ENCODE results near the gene TSPAN18.

The TSPAN18 gene

GRCh38 chr11:44829838-44830237 lies 103.1 kb downstream of the TSPAN18 start:
- no peak for DNase-seq

GRCh38 chr11:44831605-44832394 lies 105.0 kb downstream of the TSPAN18 start:
- DNase-seq, result no peak

DNA sequence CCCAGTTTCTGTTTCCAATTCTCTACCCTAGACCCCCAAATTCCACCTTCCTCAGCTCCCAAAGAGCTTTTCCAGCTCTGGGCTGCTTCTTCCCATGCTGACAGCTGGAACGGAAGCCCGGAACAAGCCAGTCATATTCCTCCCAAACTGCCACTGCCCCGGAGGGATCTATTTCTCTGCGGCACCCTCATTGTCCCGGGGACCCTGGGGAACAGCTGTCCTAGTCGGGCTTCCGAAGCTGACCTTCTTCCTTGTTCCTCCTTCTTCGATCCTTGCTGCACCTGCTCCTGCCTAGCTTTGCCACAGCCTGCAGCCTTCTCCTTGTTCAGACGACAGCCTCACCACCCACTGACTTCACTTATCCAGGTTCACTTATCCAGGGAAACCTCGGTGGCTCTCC lies 105.7 kb downstream of the TSPAN18 start:
- no peak for DNase-seq

- no peak for DNase-seq
Measured at GRCh38 chr11:44833221-44833876, 106.6 kb downstream of the TSPAN18 start.

DNA sequence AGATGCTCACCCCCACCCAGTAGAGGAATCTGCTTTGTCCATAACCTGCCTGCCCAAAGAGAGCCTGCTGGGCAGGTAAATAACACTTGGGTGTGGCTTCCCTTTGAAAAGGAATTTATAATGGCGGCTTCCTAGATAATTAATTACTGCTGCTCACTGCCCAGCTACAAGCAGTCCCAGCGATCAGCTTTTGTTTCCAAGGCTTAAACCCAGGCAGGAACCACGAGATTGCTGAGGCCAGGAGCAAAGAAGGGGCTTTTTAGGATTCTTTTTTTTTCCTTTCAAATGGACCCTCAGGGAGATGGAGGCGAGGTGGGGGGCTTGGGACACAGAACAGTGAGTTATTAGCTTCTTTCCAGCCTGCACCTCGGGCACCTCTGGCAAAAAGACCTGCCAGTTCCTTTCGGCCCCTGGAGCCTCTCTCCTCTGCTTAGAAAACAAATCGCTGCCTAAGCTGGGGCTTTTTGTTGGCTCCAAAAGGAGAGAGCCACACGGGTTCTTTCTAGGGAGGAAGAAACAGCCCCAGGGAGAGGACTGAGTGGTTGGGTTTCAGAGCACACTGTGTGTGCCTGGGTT lies 107.2 kb downstream of the TSPAN18 start:
- DNase-seq, result no peak

DNA sequence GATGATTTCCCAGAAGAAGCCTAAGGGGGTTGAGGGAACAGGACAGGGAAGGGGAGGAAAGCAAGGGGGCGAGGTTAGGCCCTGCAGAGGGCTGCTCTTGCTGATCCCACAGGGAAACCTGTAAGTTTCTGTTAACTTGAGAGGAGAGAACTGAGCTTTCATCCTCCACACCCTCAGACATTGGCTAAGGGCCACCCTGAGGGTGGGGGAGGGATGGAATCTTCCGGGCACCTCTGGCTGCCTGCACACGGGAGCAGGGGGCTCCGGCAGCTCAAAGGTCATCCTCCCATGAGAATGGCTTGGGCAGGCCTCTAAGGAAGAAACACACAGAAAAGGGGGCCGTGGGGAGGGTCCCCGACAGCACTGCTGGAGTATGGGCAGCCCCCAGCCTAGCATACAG lies 108.1 kb downstream of the TSPAN18 start:
- DNase-seq, result no peak

DNA sequence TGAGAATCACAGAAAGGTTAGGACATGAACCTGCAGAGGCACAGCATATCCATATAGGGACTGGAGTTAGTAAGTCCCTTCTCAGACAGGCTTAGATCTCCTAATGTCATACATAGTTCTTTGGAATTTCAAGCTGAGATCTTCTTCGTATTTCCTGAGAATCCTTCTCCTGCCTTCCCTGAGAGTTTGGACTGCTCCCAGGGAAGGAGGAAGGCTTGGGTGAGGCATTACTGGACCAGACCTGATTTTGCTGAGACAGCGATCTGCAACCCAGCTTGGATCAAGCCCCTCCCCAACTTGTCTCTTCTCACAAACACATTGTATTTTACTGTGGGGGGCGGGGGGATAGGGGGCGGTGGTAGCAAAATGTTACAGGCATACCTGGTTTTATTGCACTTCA lies 108.5 kb downstream of the TSPAN18 start:
- no peak for DNase-seq

DNA sequence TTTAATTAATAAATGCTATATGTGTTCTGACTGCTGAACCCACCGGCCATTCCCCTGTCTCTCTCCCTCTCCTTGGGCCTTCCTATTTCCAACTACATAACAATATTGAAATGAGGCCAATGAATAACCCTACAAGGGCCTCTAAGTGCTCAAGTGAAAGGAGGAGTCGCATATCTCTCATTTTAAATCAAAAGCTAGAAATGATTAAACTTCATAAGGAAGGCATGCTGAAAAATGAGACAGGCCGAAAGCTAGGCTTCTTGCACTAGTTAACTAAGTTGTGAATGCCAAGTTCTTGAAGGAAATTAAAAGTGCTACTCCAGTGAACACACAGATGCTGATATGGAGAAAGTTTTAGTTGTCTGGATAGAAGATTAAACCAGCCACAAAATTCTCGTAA lies 109.2 kb downstream of the TSPAN18 start:
- DNase-seq, result no peak

DNA sequence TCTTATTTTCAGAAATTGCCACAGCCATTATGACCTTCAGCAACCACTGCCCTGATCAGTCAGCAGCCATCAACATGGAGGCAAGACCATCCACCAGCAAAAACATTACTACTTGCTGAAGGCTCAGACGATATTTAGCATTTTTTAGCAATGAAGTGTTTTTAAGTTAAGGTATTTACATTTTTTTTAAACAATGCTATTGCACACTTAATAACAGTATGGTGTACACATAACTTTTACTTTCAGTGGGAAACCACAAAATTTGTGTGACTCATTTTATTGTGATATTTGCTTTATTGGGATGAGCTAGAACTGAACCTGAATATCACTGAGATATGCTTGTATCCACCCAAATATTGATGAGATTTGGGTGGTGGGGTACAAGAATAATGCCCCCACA lies 110.9 kb downstream of the TSPAN18 start:
- DNase-seq, result no peak

DNA sequence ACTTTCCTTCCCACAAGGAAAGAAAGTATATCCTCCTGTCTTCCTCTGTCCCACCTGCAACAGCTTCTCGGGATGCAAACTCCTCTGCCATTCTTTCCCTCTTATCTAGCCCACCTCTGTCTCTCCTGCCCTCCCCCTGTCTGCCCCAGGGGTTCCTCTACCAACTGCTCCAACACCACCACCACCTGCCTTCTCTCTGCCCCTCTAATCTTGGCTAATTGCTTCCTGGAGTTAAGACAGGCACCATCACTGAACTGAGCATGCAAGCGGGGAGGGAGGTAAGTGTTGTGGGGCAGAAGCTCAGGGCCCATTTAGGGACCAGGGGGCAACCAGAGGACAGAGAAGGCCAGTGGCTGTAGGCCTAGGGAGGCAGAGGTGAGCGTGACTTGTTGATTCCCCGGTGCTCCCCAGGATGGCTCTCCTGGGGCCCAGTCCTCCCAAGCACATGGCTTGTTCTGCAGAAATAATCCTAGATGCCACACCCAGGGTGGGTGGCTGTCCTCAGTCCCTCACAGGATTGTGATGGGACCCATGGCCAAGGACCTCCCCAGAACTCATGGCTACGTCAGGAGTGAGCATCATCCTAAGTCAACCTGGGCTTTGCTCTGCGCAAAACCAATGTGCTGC lies 112.8 kb downstream of the TSPAN18 start:
- DNase-seq, result no peak

- DNase-seq, result no peak
Measured at GRCh38 chr11:44840085-44840478, 113.3 kb downstream of the TSPAN18 start.

GRCh38 chr11:44840521-44841251 lies 113.9 kb downstream of the TSPAN18 start:
- DNase-seq, result no peak

GRCh38 chr11:44842220-44842619 lies 115.5 kb downstream of the TSPAN18 start:
- no peak for DNase-seq

- DNase-seq, result no peak
Measured at GRCh38 chr11:44846852-44847251, 120.1 kb downstream of the TSPAN18 start.

GRCh38 chr11:44847316-44847715 lies 120.6 kb downstream of the TSPAN18 start:
- no peak for DNase-seq

- no peak for DNase-seq
Measured at GRCh38 chr11:44848203-44848962, 121.6 kb downstream of the TSPAN18 start.

DNA sequence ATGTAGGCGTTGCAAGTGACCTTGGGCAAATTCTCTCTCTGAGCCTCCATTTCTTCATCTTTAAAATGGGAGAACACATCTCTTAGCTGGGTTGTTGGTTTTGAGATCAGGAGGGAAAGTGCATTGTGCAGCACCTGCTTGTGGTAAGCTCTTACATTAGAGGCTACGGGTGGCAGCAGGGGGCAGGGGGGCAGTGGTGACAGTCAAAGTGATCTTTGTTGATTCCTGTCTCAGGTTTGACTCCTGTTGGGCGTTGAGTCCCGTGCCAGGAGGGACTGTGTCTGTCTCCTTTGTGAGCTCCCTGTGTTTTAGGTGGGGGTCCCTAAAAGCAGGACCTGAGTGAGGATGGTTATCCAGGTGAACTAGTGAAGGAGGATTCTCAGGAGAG lies 122.2 kb downstream of the TSPAN18 start:
- DNase-seq, result no peak

GRCh38 chr11:44849424-44849823 lies 122.7 kb downstream of the TSPAN18 start:
- DNase-seq, result no peak

DNA sequence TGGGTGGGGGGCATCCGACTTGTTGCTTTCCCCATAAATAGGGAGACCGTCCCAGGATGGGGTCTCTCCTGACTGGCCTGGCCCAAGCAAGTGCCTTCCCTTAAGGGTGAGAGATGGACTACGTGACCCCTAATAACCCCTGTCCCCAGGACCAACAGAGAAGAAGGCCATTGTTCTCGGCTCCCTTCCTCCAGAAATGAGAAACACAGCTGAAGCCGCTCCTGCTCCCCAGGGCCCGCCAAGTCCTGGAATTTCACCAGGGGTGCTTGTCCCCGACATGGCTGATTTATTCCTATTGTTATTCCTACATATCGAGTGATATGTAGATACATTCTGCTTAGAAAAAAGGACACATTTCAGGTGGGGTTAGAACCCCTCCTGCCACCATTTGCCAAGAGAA lies 123.2 kb downstream of the TSPAN18 start:
- DNase-seq, result no peak

DNA sequence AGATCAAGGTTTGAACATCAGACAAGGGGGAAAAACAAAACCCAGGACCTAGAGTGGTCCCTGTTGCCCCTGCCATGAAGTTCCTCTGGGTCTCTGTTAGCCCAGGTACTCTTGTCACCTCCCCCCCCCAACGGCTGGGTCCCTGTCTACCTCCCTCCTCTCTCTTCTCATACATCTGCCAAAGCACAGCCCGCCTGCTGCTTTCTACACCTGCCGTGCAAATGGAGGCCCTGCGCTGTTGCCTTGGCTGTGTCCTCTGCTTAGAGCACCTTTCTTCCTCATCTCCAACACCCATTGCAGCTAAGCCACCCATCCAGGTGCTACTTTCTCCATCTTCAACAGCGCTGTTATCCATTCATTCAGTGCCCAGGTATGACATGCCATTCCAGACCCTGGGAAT lies 124.7 kb downstream of the TSPAN18 start:
- no peak for DNase-seq

- DNase-seq, result no peak
Measured at GRCh38 chr11:44852159-44852747, 125.5 kb downstream of the TSPAN18 start.

- DNase-seq, result no peak
Measured at GRCh38 chr11:44852952-44853351, 126.2 kb downstream of the TSPAN18 start.

All from stimulated activated naive CD4-positive, alpha-beta T cell treated with Interleukin-2 at 50 U/mL for 16 hours (primary cell).